IPS-18c (cell line): ENCODE measurements around the gene TMEM39A.
A peak's percentile ranks its signal among the peaks of the same experiment; 100 is the strongest.

Experiments
- H3K4me3 ChIP-seq: 2 replicates; pipeline ENCODE4 v1.7.0; 2013; ENCODE audit warnings: low read depth, mild to moderate bottlenecking, low read length, moderate library complexity; ENCODE audit not compliant: insufficient read depth
- H3K9me3 ChIP-seq: one replicate; pipeline ENCODE4 v1.6.1; 2013; ENCODE audit warnings: mild to moderate bottlenecking, low read length, moderate library complexity; ENCODE audit not compliant: control insufficient read depth, insufficient read depth

The TMEM39A gene, protein sequence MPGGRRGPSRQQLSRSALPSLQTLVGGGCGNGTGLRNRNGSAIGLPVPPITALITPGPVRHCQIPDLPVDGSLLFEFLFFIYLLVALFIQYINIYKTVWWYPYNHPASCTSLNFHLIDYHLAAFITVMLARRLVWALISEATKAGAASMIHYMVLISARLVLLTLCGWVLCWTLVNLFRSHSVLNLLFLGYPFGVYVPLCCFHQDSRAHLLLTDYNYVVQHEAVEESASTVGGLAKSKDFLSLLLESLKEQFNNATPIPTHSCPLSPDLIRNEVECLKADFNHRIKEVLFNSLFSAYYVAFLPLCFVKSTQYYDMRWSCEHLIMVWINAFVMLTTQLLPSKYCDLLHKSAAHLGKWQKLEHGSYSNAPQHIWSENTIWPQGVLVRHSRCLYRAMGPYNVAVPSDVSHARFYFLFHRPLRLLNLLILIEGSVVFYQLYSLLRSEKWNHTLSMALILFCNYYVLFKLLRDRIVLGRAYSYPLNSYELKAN

DNA sequence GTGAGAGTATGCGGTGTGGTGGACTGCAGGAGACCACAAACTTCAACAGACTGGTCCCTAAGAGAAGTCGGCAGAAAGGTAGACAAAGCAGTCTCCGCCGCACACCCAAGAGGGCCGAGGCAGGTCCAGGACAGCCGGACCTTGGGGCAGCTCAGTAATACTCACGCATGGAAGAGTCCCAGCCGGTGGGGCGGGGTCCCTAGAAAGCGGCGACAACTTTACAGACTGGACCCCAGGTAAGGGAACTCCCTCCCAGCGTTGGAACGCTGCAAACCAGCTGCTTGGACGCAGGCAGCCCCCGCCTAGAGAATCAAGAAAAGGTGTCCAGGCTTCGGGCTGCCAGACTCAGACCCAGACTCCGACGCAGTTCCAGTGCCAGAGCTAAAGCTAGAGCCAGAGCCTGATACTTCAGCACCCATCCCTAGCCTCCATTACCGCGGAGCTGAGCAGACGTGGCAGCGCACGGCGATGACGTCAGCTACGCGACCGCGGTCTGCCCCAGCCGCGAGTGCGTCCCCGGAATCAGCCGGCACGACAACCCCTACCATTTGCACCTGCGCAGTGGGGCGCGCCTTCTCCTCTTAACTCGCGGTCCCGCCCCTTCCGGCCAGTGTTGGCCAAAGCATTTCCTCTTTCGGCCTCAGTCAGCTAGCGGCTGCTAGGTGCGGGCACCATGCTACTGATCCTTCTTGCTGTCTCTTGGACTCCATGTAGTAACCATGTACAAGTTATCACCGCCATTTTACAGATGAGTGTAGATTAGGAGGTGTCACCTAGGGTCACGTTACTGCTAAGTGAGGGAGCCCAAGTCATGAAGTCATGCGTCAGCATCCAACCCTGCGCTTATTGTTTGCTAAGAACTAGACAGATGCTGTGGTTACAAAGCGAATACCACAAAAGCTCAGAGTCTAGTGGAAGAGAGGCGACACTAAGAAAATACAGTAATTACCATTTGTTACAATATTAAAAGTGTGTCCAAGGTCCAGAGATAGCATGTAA is at the start of gene TMEM39A:
TSS of gene TMEM39A (minus strand) at position 445 of the 999 bp plus-strand sequence. CDS start 1,541 bp downstream, outside the sequence.
- peak within 1 kb of the TSS; percentile 99 for H3K4me3 ChIP-seq
- no peaks in the 10 kb centered on the region for H3K9me3 ChIP-seq

DNA sequence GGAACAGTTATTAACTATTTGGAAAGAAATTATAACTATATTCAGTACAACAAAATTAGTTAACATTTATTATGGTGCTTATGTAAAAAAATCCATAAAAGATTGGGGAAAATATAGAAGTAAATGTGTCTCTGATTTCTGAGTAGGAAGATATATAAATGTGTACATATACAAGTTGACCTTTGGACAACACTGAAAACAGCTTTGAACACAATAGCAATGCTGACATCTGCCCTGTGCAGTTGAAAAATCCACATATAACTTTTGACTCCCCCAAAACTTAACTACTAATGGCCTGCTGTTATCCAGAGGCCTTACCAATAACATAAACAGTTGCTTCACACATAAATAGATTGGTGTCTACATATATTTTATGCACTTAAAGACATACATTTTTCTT is 47.3 kb upstream of the TMEM39A start:
- no peak overlapping the region for H3K4me3 ChIP-seq

DNA sequence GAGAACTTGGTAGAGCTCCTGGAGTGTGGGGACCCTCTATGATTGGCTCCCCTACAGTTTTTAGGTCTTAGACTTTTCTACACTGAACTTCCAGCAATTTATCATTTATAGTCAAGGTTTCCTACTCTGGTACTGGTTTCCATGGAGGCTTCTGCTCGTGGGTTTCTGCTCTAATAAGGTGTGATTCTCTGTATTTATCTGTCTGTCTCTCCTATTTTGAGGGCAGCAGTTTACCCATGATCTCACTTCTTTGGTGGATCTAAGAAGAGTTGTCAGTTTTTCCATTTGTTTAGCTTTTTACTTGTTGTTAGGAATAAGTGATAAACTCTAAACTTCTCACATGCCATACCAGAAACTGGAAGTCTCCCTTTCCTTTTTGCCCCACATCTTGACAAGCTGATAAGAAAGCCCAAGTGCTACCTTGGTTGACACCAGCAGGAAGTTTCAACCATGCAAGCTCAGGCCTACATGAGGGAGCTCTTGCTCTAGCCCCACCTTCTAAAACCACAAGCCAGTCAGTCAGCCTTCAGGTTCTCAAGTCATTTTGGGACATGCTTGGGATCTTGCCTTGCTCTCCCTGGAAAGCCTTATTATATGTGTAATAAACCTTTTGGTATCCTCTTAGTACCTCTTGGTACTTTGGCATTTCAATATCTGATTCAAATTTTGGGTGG is 44.9 kb upstream of the TMEM39A start:
- Histone ChIP-seq H3K4me3 (no peak overlapping the region), H3K9me3 (no peaks in the 10 kb centered on the region)

More for the DNA sequence above, 47.3 kb upstream of the TMEM39A start:
- H3K9me3 ChIP-seq, result no peaks in the 10 kb centered on the region

DNA sequence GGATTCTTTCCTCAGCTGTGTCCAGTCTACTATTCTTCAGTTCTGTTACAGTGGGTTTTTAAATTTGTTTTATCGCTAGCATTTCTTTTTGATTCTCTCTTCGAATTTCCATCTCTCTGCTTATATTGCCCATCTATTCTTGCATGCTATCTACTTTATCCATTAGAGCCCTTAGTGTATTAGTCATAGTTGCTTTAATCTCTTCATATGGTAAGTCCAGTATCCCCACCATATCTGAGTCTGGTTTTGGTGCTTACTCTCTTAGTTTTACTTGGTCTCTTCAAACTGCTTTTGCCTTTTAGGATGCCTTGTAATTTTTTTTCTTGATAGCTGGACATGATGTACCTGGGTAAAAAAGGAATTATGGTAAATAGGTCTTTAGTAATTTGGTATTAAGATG is 44.0 kb upstream of the TMEM39A start:
- Histone ChIP-seq H3K9me3 (no peaks in the 10 kb centered on the region), H3K4me3 (no peak overlapping the region)

DNA sequence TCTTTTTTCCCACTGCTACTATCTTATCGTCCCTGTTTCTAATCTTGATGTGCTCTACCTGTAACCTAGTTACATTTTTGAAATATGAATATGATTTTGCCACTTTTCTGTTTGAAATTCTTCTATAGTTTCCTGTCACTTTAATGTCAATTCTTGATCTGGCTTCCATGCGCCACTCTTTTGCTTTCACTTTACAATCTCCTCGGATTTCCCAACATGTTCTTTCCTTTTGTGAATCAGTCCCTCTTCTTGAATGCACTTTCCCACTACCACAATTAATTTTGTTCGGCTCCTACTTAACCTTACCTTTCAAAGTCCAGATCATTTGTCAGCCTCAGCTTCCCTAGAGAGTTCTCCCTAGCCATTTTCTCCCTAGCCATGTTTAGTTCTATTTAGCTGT is 43.2 kb upstream of the TMEM39A start:
- H3K4me3 ChIP-seq, result no peak overlapping the region
- no peaks in the 10 kb centered on the region for H3K9me3 ChIP-seq

DNA sequence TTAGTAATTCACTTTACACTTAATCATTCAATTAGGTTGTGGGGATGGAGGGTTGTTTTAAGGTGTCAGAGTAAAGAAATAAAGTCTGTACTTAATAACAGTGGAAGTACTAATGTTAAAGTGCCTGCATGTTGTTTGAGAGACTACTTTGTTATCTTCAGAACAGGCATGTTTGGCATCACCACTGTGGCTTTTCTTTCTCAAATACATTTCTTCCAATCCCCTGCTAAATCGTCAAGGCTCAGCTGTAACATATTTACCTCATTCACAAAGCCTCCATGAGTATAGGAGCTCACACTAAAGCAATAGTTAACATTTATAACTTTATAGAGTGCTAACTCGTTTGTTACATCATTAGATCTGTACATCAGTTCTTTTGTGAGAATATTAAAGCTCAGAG is 37.5 kb upstream of the TMEM39A start:
- Histone ChIP-seq H3K9me3 (no peaks in the 10 kb centered on the region), H3K4me3 (no peak overlapping the region)

DNA sequence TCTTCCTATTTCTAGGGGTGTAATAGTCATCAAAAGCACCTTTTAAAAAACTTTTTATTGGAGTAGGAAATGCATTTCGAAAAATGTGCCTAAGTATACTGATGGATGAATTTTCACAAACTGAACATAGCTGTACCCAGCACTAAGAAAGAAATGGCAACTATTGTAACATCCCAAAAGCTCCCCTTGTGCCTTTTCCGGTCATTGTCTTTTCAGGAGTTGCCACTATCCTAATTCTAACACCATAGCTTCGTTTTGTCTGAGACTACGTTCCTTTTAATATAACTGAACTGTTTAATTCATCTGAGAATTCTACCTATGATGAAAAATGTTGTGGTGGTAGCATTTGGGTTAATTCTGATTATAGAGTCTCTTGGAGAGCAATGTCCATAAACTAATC is 36.9 kb upstream of the TMEM39A start:
- H3K4me3 ChIP-seq, result no peak overlapping the region
- H3K9me3 ChIP-seq, result no peaks in the 10 kb centered on the region

DNA sequence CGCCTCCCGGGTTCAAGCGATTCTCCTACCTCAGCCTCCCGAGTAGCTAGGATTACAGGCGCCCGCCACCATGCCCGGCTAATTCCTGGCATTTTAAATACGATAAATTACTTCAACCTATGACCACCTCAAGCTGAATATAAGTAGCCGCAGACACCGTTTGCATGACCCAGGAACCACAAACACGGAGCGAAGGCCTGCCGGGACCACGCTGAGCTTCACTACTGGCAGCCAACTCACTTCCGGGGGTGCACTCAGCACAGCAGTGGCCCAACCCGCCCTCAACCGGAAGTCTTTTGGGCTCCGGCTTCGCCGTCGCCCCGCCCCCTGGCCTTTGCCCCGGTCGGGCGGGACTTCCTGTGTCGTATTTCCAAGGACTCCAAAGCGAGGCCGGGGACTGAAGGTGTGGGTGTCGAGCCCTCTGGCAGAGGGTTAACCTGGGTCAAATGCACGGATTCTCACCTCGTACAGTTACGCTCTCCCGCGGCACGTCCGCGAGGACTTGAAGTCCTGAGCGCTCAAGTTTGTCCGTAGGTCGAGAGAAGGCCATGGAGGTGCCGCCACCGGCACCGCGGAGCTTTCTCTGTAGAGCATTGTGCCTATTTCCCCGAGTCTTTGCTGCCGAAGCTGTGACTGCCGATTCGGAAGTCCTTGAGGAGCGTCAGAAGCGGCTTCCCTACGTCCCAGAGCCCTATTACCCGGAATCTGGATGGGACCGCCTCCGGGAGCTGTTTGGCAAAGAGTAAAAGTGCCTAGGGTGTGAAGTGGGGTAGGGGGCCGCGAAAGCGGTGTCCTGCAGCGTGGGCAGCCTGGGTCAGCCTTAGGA is 35.0 kb upstream of the TMEM39A start, which contains the start of gene TIMMDC1:
TSS of gene TIMMDC1 (plus strand) at position 362 of the 826 bp plus-strand sequence. CDS start at position 549, 187 bp downstream.
- Histone ChIP-seq H3K9me3 (no peaks in the 10 kb centered on the region), H3K4me3 (peak within 1 kb of the TSS; percentile 97)

DNA sequence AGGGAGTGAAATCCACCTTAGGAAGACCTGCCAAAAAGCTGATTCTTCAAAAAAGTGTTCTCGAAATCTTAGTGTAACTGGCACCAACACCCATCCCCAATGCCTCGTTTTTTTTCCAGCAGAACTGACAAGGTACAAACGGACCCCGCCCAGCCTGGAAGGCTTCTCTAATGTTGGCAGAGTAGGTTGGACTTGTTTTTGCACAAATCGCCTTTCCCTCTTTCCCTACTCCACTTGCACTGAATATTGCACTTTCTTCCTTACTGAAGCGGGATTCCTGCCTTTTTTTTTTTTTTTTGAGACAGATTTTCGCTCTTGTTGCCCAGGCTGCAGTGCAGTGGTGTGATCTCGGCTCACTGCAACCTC is 34.4 kb upstream of the TMEM39A start:
- Histone ChIP-seq H3K4me3 (peak overlapping the region; percentile 97), H3K9me3 (no peaks in the 10 kb centered on the region)

DNA sequence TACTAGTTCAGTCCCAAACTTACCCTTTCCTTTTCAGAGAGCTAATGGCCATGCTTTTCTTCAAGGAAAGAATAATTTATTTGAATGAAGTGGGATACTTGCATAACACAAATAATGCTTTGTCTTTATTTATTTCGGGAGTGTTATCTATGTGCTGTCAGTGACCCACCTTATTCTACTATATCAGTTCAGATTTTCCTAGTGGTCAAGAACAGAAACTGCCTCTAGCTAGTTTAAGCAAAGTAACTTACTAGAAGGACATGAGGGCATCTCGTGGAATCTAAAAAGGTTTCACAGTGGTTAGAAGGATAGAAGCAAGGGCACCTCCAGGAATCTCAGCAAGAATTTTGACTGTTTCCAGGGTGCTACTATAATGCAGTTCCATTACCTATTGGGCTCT is 31.2 kb upstream of the TMEM39A start:
- Histone ChIP-seq H3K4me3 (no peak overlapping the region), H3K9me3 (no peaks in the 10 kb centered on the region)

DNA sequence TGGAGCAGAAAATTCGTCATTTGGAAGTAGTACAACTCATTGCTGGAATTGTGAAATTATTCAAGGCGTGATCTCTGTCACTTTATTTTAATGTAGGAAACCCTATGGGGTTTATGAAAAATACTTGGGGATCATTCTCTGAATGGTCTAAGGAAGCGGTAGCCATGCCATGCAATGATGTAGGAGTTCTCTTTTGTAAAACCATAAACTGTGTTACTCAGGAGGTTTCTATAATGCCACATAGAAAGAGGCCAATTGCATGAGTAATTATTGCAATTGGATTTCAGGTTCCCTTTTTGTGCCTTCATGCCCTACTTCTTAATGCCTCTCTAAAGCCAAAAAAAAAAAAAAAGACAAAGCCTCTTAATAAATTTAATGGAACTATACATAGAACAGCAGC is 29.4 kb upstream of the TMEM39A start:
- no peaks in the 10 kb centered on the region for H3K9me3 ChIP-seq
- H3K4me3 ChIP-seq, result no peak overlapping the region

DNA sequence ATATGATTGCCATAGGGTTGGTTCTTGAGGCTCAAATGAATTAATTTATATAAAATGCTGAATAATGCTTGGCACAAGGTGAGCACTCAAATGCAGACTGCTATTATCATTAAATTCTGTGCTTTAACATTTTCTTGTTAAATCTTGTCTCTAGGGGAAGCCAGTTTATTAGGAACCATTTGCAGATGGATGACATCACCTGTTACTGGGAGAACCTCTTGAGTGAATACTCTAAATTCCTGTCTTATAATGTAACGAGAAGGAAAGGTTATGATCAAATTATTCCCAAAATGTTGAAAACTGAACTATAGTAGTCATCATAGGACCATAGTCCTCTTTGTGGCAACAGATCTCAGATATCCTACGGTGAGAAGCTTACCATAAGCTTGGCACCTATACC is 28.7 kb upstream of the TMEM39A start:
- no peak overlapping the region for H3K4me3 ChIP-seq
- H3K9me3 ChIP-seq, result no peaks in the 10 kb centered on the region

DNA sequence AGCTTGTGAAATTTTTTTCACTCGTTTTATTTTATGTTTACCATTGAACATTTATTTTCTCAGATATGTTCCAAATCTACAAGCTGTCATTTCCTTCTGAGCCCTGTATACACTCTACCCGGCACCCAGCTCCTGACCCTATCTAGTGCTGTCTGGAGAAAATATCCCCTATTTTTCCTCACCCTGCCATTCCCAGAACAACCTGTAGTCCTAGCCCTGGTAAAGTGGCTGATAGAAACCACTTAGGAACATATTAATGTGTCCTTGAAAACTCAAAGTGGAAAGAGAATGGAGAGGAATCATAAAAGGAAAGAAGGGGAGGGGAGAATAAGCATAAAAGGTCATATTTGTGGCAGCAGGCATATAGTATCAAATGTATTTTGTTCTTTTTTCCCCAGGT is 26.7 kb upstream of the TMEM39A start:
- Histone ChIP-seq H3K4me3 (no peak overlapping the region), H3K9me3 (no peaks in the 10 kb centered on the region)

DNA sequence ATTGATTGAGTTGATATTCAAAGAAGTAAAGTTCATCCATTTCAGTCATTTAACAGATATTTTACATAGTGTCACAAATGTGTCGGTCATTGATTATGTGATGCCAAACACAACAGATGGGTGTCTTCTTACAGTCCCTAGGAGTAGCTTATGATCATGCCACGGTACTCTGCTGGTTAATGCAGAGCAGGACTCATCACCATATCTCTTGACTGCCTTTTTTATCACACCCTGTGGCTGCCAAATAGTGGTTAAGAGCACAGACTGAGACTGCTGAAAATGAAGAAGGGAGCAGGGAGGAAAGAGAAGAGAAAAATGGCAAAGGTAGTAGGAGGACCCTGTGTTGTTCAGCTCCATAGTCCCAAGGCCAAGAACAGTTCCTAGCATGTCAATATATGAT is 22.1 kb upstream of the TMEM39A start:
- H3K4me3 ChIP-seq, result no peak overlapping the region
- no peaks in the 10 kb centered on the region for H3K9me3 ChIP-seq

DNA sequence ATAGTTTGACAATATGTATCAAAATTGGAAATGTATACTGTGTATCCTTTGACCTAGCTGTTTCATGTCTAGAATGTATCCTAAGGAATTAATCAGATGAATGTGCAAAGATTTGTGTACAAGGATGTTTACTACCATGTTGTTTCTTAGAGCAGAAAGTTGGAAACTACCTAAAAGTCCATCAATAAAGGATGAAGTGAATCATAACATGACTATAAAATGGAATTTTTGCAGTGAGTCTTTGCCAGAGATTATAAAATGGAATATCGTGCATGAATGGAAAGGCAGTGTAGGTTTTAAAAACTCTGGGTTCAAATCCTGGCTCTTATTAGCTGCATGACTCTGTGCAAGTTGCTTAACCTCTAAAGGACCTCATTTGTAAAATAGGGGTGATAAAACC is 19.7 kb upstream of the TMEM39A start:
- Histone ChIP-seq H3K9me3 (no peaks in the 10 kb centered on the region), H3K4me3 (no peak overlapping the region)

DNA sequence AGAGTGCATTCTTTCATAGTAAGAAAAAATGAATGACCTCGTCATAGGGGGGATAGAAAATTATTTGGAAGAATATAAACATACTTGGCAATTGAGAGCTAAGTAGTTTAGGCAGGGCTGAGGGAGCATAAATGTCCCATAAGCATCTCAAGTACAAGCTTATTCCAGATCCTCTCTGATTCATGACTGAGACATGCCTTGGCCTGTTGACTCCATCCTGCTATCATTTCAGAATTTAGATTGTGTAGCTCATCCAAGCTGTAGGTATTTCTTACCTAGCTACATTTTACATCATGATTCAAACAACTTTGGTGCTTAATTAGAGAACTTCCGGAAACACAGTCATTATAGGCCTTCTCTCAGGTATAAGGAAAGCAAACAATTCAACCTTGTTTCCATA is 17.7 kb upstream of the TMEM39A start:
- Histone ChIP-seq H3K9me3 (no peaks in the 10 kb centered on the region), H3K4me3 (no peak overlapping the region)
